T-helper 1 cell (primary cell): ENCODE results near the gene CMPK2.

ENCODE experiments used
- DNase-seq, 5 donors: peaks; one replicate each; pipeline ENCODE4 v3.0.0-alpha.2; 2012 to 2020

Gene CMPK2

DNA sequence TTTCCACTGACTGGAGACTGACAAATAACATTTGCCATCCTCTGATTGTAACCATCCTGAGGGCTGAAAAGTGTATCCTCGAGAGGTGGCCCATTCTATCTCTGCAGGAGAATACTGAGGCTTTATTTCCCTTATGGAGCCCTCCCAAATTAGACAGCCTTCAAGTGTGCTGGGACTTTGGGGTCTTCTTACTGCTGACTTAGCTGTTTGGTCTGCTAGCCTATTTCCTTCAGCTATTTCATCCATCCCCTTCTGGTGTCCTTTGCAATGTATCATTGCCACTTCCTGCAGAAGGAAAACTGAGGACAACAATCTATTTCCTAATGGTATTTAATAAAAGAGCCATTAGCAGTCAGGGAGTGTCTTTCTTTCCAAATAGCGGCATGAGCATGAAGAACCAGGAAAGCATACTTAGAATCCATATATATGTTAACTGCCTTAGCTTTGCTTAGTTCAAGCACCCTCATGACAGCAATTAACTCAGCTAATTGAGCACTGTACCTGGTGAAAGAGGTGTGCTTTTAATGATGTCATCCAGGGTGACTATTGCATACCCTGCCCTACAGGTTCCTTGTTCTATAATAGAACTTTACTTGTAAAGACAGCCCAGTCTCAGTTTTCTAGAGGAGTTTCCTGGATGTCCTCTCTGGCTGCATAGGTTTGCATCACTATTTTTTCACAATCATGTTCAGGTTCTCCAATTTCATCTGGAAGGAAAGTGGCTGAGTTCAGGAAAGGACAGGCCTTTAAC is 24.0 kb downstream of the CMPK2 start:
- no peak for DNase-seq

DNA sequence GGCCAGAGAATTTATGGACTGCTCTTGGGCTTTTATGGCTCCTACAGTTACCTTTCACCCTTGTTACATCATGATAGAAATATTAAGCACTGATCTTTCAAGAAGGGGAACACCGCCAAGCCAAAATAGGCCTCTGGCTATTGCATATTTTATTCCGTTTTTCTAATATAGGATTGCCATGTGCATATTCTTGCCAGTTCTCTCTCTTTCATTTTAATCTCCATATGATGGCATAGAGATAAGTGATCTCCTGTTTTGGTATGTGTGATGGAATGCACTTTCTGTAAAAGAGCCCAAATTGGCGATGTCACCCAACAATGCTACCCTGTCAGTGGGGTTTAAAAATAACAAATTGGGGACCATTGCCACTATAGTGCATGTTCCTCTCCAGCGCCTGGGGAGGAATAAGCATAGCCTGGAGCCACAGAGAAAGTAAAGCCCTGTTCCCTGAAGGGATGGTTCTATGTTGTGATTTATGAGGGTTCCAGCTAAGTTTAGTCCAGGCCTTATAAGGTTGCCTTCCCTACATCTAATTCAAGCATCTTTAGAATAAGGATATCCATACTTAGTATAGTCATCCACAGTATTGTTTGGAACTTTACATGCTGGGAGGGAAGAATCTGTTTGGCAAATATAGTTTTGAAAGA is 26.9 kb downstream of the CMPK2 start:
- no peak for DNase-seq

DNA sequence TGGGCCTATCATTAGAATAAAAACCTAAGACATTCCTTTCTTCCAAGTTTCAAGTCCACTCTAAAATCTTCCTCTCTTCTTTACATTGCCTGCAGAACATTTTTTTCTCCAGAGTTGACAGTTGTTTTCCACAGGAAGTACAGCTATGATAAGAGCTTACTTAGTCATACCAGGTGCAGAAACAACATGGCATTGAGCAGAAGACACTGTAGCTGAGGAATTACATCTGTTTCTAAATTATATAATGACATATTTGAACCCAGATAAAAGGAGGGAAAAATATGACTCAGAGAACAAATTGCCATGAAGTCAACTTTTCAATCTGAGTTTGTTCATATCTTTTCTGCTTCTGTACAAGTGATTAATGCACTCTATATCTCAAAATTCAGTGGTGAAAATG is 30.2 kb downstream of the CMPK2 start:
- DNase-seq = peak in 1 of 5 donors; percentile 7

DNA sequence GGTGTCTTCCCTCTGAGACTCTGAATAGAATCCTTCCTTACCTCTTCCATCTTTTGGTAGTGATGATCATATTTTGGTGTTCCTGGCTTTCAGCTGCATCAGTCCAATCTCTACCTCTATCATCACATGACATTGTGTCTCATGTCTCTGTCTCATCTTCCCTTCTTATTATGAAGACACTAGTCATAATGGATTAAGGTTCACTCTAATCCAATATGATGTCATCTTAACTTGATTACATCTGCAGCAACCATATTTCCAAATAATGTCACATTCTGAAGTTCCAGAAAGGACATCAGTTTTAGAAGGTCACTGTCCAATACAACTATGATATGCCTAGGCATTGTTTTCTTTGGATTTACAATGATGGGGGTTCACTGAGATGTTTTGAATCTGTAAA is 31.5 kb downstream of the CMPK2 start:
- DNase-seq = no peak

DNA sequence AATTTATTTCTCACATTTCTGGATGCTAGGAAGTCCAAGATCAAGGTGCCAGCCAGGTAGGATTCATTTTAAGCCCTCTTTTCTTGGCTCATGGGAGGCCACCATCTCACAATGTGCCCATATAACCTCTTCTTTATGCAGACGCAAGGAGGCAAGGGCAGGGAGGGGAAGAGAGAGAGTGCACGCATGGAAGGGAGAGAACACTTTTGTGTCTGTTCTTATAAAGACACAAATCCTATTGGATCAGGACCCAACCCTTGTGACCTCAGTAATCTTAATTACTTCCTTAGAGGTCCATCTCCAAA is 32.5 kb downstream of the CMPK2 start:
- DNase-seq = no peak

DNA sequence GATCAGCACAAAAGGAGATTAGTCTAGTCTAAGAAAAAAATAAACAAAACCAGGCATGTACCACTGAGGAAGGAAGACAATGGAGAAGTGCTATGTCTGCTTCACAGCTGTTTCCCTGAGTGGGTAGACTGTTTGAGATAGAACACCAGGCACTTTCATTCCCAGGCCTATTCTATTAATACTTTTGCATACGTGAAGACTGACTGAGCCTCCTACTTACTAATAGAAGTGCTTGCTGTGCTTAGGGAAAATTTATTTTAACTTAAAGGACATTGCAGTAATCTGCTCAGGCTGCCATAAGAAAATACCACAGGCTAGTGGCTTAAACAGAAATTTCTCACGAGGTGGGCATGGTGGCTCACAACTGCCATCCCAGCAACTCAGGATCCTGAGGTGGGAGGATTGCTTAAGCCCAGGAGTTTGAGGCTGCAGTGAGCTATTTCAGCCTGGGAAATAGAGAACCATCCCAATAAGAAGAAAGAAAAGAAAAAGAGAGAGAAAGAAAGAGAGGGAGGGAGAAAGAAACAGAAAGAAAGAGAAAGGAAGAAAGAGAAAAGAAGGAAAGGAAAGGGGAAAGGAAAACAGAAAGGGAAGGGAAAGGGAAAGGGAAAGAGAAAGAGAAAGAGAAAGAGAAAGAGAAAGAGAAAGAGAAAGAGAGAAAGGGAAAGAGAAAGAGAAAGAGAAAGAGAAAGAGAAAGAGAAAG is 33.0 kb downstream of the CMPK2 start:
- no peak for DNase-seq

DNA sequence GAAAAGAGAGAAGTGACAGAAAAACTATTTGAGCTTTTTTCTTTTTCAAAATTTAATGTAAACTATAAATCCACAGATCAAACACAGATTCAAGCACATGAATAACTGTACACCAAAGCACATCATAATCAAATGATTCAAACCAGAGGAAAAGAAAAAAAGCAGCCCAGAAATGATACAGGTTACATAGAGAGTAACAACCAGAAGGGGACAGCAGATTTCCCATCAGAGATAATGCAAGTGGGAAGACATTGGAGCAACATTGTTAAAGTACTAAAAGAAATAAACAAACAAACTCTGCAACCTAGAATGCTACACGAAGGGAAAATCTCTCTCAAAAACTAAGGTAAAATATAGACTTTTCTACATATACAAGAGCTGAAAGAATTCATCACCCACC is 34.5 kb downstream of the CMPK2 start:
- no peak for DNase-seq

DNA sequence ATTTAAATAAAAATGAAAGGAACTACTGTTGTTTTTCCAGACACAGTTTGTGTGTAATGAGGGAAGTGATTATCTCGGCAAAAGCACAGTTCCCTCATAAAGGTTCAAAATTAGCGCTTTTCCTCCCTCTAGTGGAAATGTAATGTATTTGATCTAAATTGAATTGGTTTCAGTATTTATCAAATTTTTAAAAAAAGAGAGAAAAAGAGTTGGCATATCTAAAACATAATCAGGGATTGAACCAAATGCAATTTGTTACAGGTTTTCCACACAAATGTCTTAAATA is 37.5 kb downstream of the CMPK2 start:
- no peak for DNase-seq

DNA sequence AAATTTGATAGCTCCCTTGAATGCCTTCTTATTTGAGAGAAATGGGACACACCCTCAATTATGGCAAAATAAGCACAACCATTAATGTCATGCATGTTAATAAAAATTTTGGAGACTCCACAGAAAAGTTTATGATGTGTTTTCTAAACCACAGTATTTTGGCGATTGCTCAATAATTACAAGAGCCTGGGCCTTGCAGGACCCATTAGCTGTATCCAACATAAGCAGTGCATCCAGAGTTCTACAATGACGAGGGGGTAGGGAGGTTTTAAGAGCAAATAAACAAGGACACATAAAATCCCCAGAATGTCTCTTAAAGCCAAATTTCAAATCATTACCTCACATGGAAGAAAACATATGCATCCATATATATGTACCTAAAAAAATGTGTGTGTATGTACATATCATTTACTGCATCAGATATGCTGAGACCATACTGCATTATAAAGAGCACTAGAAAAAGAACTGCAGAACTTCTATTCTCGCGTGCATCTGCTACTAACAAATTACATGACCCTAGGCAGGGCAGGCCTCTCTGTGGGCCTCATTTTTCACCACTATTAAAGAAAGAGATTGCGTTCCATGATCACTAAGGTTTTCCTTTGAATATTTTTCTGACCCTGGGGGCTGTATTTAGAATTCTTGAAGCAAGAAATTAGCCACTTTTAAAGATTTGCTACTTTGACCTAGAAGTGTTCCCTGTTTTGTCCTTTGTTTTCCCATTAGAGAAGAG is 38.0 kb downstream of the CMPK2 start:
- DNase-seq = no peak

DNA sequence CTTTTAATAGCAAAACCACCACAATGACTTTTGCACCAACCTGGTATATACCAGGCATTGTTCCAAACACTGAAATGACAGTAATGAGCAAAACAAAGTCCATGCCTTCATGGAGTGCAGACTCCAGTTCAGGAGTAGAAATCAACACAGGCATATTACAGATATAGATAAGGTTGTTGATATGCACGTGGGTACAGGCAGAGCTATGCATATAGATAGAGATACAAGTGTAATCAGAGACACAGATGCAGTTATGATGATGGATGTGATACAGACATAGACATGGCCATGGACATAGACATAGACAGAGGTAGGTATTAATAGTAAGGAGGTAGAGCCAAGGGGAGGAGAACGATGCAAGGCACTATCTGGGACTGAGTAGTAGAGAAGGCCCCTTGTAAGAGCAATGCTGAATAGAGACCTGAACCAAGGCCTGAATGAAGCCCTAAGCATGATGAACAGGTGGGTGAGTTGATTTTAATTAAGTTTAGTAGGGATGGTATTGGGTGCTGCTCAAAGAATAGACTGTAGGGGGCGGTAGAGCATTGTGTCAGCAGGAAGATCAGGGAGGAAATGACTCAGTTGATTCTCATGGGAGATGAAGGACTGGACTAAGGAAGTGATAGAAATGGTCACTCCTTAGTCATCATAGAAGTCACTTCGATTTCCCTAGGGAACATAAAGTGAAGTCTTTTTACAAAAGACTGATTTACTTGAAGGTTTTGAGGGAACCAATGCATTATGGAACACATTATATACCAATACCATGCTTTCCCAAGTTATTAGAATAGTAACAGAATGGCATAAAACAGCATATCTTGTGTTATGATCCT is 39.4 kb downstream of the CMPK2 start:
- DNase-seq = peak in 4 of 5 donors; percentile 13 to 65 (median 30)

DNA sequence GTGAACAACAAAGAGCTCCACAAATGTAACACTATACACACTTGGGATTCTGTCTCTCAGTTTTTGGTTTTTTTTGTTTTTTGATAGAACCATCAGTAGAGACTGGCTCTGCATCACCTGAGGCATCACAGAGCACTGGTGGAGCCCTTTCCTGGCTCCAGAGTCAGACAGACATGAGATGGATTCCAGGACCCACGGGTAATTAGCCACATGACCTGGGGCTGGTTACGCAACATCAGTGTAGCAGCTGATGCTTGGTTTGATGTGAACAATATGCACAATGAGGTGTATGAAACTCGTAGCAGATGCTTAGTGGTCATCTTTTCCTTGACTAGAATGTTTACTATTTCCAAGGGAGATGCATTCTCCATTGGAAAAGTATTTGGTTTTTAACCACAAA is 40.7 kb downstream of the CMPK2 start:
- no peak for DNase-seq

DNA sequence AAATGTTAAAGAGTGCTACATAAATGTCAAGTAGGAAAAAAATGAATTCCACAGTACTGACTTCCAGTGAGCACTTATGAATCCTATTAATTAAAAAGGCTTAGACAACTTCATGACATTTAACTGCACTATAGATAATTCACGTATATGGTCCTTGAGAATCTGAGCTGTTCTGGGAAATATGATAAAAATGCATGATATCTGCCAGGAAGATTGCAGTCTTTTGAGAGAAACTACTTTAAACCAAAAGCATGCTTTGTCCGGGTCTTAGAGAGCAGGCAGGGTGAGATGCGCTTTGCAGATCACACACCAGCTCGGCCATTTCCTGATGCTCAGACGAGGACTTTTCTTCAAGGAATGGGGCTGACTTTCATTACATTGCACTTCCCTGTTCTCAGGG is 42.6 kb downstream of the CMPK2 start:
- DNase-seq = no peak

DNA sequence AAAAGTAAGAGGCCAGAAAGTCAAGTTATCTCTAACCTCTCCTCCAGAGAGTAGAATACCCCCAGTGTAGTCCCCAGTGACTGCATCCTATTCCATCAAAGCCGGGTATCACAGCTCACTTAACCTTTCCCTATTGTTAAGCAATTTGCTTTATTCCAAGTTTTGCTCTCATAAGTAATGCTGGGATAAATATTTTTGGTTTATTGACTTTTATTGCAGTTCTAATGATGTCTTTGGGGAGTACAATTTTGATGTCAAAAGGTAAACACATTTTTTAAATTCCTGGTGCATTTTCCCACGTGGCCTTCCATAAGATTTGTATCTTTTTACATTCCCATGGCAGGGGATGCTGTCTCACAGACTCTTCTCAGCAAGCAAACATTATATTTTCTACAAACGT is 43.3 kb downstream of the CMPK2 start:
- DNase-seq = no peak

DNA sequence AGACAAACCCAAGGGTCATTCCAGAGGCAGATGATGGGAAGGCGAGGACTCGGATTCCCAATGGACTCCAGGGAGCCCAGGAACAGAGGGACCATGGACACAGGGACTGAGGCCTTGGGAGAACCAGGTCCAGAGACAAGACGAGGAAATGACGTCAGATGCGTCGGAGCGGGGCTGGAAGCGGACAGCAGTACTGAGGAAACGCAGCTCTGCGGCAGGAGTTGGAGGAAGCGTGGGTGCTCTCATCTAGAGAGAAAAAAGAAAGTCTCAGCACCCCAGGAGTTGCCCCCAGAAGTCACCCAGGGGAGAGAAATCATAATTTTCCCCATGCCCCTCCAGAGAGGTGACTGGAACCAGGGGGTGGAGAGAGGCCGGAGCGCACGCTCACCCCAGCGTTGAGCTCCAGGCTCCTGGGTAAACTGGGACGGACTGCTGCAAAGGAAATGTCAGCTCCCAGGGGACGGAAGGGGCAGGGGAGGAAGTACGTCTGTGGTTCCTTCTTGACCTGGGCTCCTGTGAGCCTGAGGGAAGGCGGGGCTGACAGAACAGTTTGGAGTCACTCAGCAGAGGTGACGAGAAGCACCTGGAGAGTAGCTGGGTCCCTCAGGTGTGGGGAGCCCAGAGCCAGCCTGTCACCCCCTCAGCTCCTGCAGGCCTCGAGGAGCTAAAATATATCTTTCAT is 44.7 kb downstream of the CMPK2 start:
- DNase-seq = no peak

DNA sequence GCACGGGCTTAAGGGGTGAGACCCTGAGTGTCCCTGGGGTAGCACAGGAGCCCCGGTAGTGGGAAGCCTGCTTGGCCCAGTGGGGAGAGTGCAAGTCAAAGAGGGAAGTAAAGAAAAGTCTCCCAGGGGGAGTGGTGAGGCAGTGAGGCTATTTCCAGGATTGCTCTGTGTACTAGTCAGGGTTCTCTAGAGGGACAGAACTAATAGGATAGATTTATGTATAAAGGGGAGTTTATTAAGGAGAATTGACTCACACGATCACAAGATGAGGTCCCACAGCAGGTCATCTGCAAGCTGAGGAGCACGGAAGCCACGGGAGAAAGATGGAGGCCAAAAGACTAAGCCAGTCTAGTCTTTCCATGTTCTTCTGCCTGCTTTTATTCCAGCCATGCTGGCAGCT is 45.5 kb downstream of the CMPK2 start:
- no peak for DNase-seq

DNA sequence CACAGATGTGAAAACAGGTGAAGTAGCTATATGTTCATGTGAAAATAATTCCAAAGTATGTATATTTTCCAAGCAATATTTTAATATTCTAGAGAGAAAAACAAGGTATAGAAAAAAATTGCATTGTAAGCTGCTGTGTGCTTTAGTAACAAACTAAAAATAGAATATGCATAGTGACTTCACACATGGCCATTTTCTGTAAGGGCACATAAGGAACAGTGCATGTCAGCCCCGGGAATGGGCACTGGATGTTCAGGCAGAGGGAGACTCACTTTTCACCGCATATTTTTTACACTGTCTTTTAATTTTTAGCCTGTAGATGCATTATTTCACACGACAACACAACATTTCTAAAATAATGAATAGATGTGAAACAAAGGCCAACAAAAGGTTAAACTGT is 46.0 kb downstream of the CMPK2 start:
- no peak for DNase-seq

DNA sequence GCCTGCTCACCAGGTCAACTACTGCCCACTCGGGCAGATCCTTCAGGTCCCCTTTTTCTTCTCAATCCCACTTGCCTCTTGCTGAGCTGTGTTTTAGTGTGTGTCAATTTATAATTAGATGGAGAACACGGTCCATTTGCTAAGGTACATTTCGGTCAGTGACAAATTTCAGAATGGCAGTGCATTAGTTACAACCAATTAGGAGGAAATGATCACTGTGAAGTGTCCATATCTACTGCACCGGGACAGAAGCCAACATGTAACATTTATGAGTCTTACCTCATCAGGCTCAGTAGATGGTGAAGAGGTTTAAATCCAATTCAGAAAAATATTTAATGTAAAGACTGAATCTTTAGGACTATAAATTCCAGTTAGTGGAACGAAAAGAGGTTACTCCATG is 47.7 kb downstream of the CMPK2 start:
- no peak for DNase-seq

DNA sequence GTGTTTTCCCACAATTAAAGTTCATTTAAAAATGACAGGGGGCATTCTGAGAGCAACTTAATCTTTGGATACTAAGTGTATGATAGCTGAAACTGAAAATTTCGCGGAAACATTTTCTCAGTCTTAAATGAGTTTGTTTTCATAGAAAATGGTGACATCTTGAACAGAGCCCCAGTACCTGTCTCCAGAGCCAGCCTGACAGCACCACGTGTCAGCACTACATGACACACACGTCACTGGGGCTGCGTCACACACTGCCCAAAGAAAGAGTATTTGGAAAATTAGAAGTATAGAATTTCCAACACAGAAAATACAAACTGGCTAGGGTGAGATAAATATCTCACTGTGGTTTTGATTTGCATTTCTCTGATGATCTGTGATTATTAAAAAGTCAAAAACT is 50.8 kb downstream of the CMPK2 start:
- DNase-seq = no peak

DNA sequence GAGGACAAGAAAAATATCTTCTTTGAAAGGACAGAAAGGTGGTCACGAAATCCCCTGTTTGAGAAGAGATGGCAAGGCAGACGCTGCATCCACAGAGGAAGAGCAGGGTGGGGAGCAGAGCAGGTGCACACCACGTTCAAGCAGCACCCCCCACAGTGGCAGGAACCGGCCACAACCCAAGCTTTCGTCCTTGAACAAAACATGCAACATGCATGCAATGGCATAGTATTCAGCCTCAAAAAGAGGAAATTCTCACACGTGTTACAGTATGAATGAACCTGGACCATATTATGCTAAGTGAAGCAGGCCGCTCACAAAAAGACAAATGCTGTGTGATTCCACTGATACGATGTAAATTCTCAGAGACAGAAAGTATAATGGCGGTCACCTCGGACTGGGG is 51.4 kb downstream of the CMPK2 start:
- no peak for DNase-seq

DNA sequence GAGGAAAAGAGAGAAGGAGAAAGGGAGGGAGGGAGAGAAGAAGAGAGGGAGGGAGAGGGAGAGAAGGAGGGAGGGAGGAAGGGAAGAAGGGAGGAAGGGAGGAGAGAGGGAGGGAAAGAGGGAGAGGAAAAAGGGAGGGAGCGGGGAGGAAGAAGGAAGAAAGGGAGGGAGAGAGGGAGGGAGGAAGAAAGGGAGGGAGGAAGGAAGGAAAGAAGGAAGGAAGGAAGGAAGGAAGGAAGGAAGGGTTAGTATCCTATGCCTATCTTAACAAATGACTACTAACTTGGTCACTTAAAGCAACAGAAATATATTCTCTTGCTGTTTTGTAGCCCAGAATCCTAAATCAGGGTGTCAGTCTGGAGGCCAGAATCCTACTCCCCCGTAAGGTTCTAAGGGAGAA is 52.1 kb downstream of the CMPK2 start:
- DNase-seq = no peak

DNA sequence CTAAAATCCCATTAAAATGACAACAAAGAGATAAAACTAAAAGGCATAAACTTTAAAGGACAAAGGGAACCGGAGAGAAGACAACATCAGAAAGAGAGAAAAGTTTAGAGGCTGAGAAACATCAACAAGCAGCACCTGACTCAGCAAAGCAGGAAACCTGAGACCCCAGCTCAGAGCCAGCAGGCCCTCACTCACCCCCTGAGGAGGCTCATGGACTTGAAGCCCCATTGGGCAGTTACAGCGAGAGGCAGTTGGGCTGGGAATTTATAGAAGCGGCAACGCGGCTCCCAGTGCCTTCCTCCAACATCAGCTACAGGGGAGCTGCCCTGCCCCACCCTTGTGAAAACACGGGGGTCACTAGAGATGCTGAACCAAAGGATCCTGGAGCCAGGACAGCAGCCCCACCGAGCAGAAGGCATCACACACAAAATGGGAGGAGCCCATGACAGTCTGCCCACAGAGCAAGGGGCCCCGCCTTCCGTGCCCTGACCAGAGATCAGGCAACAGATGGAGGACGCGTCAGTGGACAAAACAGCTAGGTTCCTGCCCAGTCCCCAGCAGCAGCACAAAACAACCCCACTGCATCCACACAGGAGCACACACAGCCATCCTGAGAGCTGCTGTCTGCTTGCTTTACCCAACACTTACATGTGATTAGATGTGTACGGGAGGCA is 52.7 kb downstream of the CMPK2 start:
- no peak for DNase-seq

DNA sequence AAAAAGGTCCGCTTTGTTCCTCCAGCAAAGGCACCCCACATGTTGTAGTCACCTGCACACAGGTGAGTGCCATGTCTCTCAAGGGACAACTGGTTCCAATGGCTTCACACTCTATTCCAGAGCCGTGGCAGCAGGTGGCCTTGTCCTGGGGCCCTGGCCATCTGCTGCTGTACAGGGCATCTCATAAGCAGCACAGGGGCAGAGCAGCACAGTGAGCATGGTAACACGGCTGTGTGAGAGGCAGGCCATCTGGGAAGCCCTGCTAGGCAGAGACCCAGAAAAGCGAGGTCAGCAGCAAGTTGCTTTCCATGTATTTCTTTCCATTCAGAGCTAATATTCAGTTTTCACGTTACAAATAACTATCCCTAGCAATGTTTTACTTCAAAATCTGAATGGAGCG is 54.7 kb downstream of the CMPK2 start:
- DNase-seq = no peak
